ENCODE data around the gene FOXK2. TPM values are rescaled to one million over a fixed set of nuclear protein-coding genes. Genes with fewer than 3 reads are reported as not detected.

Gene FOXK2
- total RNA-seq, 1 experiment from 2014 or later, result 78.9 TPM

- Histone ChIP-seq H3K9me2 (ENCODE audit: insufficient read depth) (no peaks in the 10 kb centered on the region), H3K4me3 (no peak overlapping the region), H3K79me2 (ENCODE audit: low read depth) (no peaks in the 10 kb centered on the region), H3K4me1 (replicated peaks; ENCODE audit: insufficient read depth) (peaks cover 7% of the 10 kb centered on the region), H3K36me3 (ENCODE audit: low read depth) (no peaks in the 10 kb centered on the region), H4K20me1 (ENCODE audit: insufficient read depth) (peaks cover 3% of the 10 kb centered on the region; the same call in 1 of the 2 replicates), H3K9me3 (ENCODE audit: insufficient read depth, low read depth) (no peaks in the 10 kb centered on the region), H2AFZ (no peak overlapping the region), H3K27ac (no peak overlapping the region), H3K4me2 (no peak overlapping the region), H3K27me3 (ENCODE audit: insufficient read depth, low read depth) (no peaks in the 10 kb centered on the region), H3F3A (ENCODE audit: insufficient read depth, low read depth) (peaks cover 10% of the 10 kb centered on the region; the same call in 1 of the 2 replicates)
- intact Hi-C loops (cut with micrococcal nuclease; ENCODE audit: unreplicated experiment), result no loop called here
- DNase-seq, result no peak
- no TSS peak for BruUV-seq (replicated peaks)
- TF ChIP-seq CTCF (conservative IDR thresholded peaks at IDR 0.05) (no peak), EZH2 (IDR thresholded peaks at IDR 0.05; ENCODE audit: low read depth) (no peak)
- ChIA-PET CTCF (no interaction called here), POLR2A (ENCODE audit: unreplicated experiment) (no interaction called here)
These were observed 67.9 kb downstream of the FOXK2 start for GRCh38 chr17:82587234-82588086.

- Histone ChIP-seq H3K27me3 (ENCODE audit: insufficient read depth, low read depth) (no peaks in the 10 kb centered on the region), H3K4me1 (replicated peaks; ENCODE audit: insufficient read depth) (peaks cover 13% of the 10 kb centered on the region), H3K4me3 (no peak overlapping the region), H3K36me3 (ENCODE audit: low read depth) (no peaks in the 10 kb centered on the region), H4K20me1 (ENCODE audit: insufficient read depth) (peaks cover 3% of the 10 kb centered on the region; the same call in 1 of the 2 replicates), H3F3A (ENCODE audit: insufficient read depth, low read depth) (peaks cover 16% of the 10 kb centered on the region; the same call in 1 of the 2 replicates), H3K27ac (no peak overlapping the region), H3K9me3 (ENCODE audit: insufficient read depth, low read depth) (no peaks in the 10 kb centered on the region), H2AFZ (no peak overlapping the region), H3K79me2 (ENCODE audit: low read depth) (no peaks in the 10 kb centered on the region), H3K9me2 (ENCODE audit: insufficient read depth) (no peaks in the 10 kb centered on the region), H3K4me2 (no peak overlapping the region)
- no peak for TF ChIP-seq CTCF (conservative IDR thresholded peaks at IDR 0.05)
- TF ChIP-seq EZH2 (IDR thresholded peaks at IDR 0.05; ENCODE audit: low read depth), result no peak
- CTCF ChIA-PET, result interaction anchor here (0.6 kb wide), 1 partner anchor 151 kb away, joined by 7 read pairs; no protein-coding TSS in a partner anchor
- no TSS peak for BruUV-seq (replicated peaks)
- intact Hi-C loops (cut with micrococcal nuclease; ENCODE audit: unreplicated experiment), result no loop called here
- no peak for DNase-seq
- POLR2A ChIA-PET (ENCODE audit: unreplicated experiment), result no interaction called here
These were observed 69.0 kb downstream of the FOXK2 start for GRCh38 chr17:82588266-82589175.

GRCh38 chr17:82589851-82590180 is 70.3 kb downstream of the FOXK2 start:
- Histone ChIP-seq H3K27me3 (ENCODE audit: insufficient read depth, low read depth) (no peaks in the 10 kb centered on the region), H3K4me2 (no peak overlapping the region), H2AFZ (no peak overlapping the region), H3K4me3 (no peak overlapping the region), H3K79me2 (ENCODE audit: low read depth) (no peaks in the 10 kb centered on the region), H3K9me3 (ENCODE audit: insufficient read depth, low read depth) (no peaks in the 10 kb centered on the region), H3K27ac (no peak overlapping the region), H3K9me2 (ENCODE audit: insufficient read depth) (no peaks in the 10 kb centered on the region), H3K4me1 (replicated peaks; ENCODE audit: insufficient read depth) (peaks cover 17% of the 10 kb centered on the region), H3F3A (ENCODE audit: insufficient read depth, low read depth) (peaks cover 17% of the 10 kb centered on the region; the same call in 1 of the 2 replicates), H4K20me1 (ENCODE audit: insufficient read depth) (peaks cover 3% of the 10 kb centered on the region; the same call in 1 of the 2 replicates), H3K36me3 (ENCODE audit: low read depth) (no peaks in the 10 kb centered on the region; the same call in 1 of the 2 replicates)
- DNase-seq, result no peak
- intact Hi-C loops (cut with micrococcal nuclease; ENCODE audit: unreplicated experiment), result no loop called here
- no peak for TF ChIP-seq EZH2 (IDR thresholded peaks at IDR 0.05; ENCODE audit: low read depth)
- no peak for TF ChIP-seq CTCF (conservative IDR thresholded peaks at IDR 0.05)
- POLR2A ChIA-PET (ENCODE audit: unreplicated experiment), result no interaction called here
- CTCF ChIA-PET, result no interaction called here
- BruUV-seq (replicated peaks), result no TSS peak

Measured in PC-9 (cell line).